Muscle of arm (tissue), 12 donors: ENCODE results near the gene INO80B. TPM values are rescaled to one million over a fixed set of nuclear protein-coding genes. Genes with fewer than 3 reads are reported as not detected.
"Not testable (repeated sequence)": the region's sequence is repeated elsewhere in the genome, so short reads cannot be mapped to it uniquely, and the experiment has no call there.

Experiments used
- DNase-seq: peaks from one replicate; pipeline ENCODE4 v3.0.0-alpha.2; 2013
- polyA plus RNA-seq, 12 donors: library from polyadenylated mRNA; unstranded; fragments of 120-200 nt; gene quantifications; one replicate each; pipeline ENCODE4 v1.2.1, GENCODE V29; 2013; ENCODE audit not compliant: insufficient read length in 12 of 12

INO80B gene
- polyA plus RNA-seq, 12 donors = 12.8 to 42.3 (median 16.1) TPM; not detected in 1

GRCh38 chr2:74444498-74445318 lies 10.2 kb upstream of the INO80B start:
- DNase-seq = no peak

GRCh38 chr2:74447230-74447999 lies 7.5 kb upstream of the INO80B start:
- no peak for DNase-seq

- DNase-seq = no peak
Measured at GRCh38 chr2:74448771-74449170, 6.1 kb upstream of the INO80B start.

GRCh38 chr2:74450570-74451190 lies 4.2 kb upstream of the INO80B start:
- DNase-seq = no peak

GRCh38 chr2:74457129-74457548 lies 2.3 kb downstream of the INO80B start:
- no peak for DNase-seq

GRCh38 chr2:74457549-74458131 lies 2.8 kb downstream of the INO80B start:
- DNase-seq = peak; percentile 71

GRCh38 chr2:74458132-74458937 lies 3.4 kb downstream of the INO80B start, which contains the start of gene WBP1:
Gene WBP1 (plus strand): TSS chr2:74458438. CDS start chr2:74458603, 165 bp downstream.
- peak; percentile 100 for DNase-seq

- DNase-seq = no peak
Measured at GRCh38 chr2:74458938-74459363, 4.1 kb downstream of the INO80B start.

GRCh38 chr2:74459503-74460118 lies 4.7 kb downstream of the INO80B start:
- DNase-seq = not testable (repeated sequence)

GRCh38 chr2:74460187-74460586 lies 5.3 kb downstream of the INO80B start:
- DNase-seq = not testable (repeated sequence)

- DNase-seq = no peak
Measured at GRCh38 chr2:74461187-74462053, 6.5 kb downstream of the INO80B start.

- DNase-seq = no peak
Measured at GRCh38 chr2:74462054-74462785, 7.3 kb downstream of the INO80B start.

- no peak for DNase-seq
Measured at GRCh38 chr2:74462786-74463105, 7.9 kb downstream of the INO80B start.

GRCh38 chr2:74464406-74464805 lies 9.5 kb downstream of the INO80B start:
- no peak for DNase-seq

GRCh38 chr2:74470742-74471141 lies 15.9 kb downstream of the INO80B start:
- DNase-seq = not testable (repeated sequence)

- DNase-seq = no peak
Measured at GRCh38 chr2:74471332-74472065, 16.6 kb downstream of the INO80B start.

- DNase-seq = peak; percentile 97
Measured at GRCh38 chr2:74472086-74472944, 17.4 kb downstream of the INO80B start, which contains the start of gene MRPL53. Gene MRPL53 (minus strand): TSS chr2:74472680. CDS start chr2:74472660, 20 bp downstream.
